Muscle of arm (tissue), 12 donors: Measurements from ENCODE around the gene ARHGAP15. TPM values are rescaled to one million over a fixed set of nuclear protein-coding genes. Genes with fewer than 3 reads are reported as not detected.

Experiments
- DNase-seq: peaks from one replicate; pipeline ENCODE4 v3.0.0-alpha.2; 2013
- polyA plus RNA-seq, 12 donors: library from polyadenylated mRNA; unstranded; fragments of 120-200 nt; gene quantifications; one replicate each; pipeline ENCODE4 v1.2.1, GENCODE V29; 2013; ENCODE audit not compliant: insufficient read length in 12 of 12

ARHGAP15 gene
- polyA plus RNA-seq, 12 donors, result 6.9 to 19.2 (median 9.6) TPM; not detected in 2

- no peak for DNase-seq
Measured at GRCh38 chr2:143261986-143262385, 132.8 kb downstream of the ARHGAP15 start.

- no peak for DNase-seq
Measured at GRCh38 chr2:143262389-143262788, 133.2 kb downstream of the ARHGAP15 start.

DNA sequence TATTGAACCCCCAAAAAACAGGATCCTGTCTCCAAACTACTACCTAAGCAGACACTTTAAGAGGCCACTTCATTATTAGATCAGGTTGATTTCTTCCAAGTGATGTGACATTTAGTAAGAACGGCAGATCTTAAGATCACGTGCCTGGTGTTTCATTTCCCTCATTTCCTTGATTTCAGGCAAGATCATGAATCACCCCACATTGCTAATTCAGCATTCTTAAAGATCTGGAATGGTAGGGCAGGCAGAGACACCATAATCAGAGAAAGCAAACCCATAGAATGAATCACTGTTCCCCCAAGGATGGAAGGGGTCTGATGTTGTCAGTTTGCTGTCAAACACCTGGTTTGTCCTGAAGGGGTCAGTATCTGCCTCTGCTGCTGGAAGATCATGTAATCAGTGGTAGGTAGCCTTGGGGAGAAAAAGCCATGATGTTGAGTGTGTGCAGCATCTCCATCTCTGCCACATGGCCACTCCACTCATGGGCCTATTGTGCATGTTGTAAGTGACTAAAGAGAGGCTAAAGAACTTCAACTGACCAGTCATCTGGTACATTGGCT, 133.9 kb downstream of the ARHGAP15 start:
- no peak for DNase-seq

GRCh38 chr2:143264851-143265250, 135.6 kb downstream of the ARHGAP15 start:
- peak; percentile 12 for DNase-seq

DNA sequence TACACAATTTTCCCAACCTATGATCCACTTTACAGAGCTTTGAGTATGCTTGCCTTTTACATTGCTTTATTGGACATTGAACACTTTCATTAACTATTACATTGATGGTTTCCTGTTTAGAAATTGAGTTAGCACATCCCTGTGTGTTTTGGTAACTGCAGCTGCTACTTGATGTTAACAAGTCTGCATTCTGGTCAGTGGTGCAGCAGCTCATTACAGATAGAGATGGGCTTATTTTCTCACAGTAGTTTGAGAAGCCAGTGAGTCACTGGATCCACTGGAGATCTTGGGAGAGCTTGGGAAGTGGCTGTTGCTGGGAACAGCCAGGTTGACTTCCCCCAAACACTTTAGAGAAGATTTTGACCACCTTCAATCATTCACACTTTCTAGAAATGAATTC, 150.5 kb downstream of the ARHGAP15 start:
- no peak for DNase-seq

- no peak for DNase-seq
Measured at GRCh38 chr2:143280097-143280757, 151.0 kb downstream of the ARHGAP15 start.

DNA sequence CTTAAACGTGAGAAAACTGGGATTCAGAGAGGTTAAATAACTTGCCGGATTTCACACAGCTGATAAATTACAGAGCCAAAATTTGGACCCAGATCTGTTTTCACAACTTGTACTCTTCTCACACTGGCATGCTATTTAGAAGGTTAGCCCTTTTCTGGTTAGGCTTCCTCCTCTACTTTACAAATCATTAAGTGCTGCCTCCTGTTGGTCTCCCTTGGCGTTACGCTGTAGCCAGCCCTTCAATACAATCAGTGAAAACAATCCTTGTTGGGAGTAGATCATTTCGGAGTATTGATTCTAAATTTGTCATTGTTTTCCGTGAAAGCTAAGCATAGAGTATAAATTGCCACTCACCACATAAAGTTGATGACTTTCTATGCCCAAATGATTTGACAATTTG, 153.5 kb downstream of the ARHGAP15 start:
- DNase-seq, result no peak

DNA sequence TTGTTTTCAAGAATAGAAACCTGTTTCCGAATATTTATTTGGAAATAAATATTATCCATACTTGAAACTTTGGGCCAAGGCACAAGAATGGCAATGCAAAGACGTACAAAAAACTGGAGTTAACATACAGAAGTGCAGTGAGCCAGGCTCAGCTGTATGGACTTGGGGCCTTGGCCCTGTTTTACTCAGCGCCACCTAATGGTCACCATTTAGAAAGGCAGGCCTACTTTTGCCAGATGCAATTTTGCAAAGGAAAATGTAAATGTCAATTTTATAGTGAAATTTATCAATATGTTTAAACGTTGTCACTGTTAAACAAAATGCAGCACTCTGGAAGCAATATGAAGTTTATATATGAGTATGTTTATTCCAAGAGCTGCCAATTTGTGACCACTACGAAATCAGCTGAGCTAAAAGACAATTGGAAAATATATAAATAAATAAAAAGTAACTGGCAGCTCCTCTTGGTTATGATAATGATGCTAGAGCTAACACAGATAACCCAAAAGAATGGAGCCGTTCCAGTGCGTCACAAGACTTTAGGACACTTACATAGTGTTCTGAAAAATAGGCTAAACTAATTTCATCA, 155.0 kb downstream of the ARHGAP15 start:
- no peak for DNase-seq

GRCh38 chr2:143289025-143289424, 159.8 kb downstream of the ARHGAP15 start:
- DNase-seq, result no peak

- no peak for DNase-seq
Measured at GRCh38 chr2:143290221-143290620, 161.0 kb downstream of the ARHGAP15 start.

- no peak for DNase-seq
Measured at GRCh38 chr2:143294068-143294467, 164.8 kb downstream of the ARHGAP15 start.

DNA sequence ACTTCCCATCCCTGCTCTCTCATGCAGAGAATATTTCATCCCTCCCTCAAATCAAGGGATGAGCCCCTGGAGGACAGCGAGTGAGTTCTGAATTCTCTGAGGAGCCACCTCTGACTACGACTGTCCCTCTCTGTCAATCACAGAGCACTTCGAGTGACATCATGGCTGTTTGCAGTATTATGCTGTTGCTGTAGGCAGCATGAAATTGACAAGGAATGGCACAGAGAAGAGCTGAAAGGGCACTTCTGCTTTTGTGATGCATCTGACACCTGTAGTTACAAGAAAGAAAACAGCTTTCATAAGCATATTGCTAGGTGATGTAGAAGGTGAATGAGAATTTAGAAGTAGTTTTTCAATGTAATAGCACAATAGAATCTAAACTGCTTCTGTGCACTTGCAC, 166.9 kb downstream of the ARHGAP15 start:
- no peak for DNase-seq

DNA sequence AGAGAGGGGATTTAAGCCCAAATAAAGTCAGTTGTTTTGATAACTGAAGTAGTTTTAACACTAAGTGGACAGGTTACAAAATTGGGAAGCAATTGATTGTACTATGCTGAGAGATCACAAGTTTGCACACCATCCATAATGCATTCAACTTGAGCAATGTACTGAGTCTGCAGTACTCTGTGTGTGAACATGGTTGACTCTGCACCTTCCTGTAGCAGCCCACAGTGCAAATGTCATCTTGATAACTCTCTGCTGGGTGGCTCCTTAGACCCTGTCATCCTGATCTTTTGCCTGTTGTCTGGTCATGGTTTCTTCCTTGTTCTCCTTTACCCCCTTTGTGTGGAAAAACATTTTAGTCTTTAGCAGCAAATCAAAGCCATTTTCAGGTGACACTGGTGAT, 168.0 kb downstream of the ARHGAP15 start:
- no peak for DNase-seq

DNA sequence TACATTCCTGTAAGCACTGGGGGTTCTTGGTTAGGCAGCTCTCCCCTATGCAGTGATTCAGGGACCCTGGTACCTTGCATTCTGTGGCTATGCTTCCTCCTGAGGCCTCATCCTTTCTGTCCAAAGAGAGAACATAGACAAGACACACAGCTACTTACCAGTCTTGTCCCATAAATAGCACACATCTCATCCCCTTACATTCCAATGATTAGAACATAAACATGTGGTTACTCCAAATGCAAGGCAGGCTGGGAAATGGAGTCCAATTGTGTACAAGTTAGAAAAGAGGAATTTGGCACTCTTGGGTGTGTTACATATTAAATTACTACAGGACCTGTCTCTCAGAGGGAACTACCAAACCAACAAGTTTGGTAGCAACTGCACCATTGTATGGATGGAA, 171.3 kb downstream of the ARHGAP15 start:
- DNase-seq, result no peak

GRCh38 chr2:143311426-143311825, 182.2 kb downstream of the ARHGAP15 start:
- DNase-seq, result no peak

GRCh38 chr2:143312441-143312840, 183.2 kb downstream of the ARHGAP15 start:
- no peak for DNase-seq

- no peak for DNase-seq
Measured at GRCh38 chr2:143313861-143314260, 184.6 kb downstream of the ARHGAP15 start.

DNA sequence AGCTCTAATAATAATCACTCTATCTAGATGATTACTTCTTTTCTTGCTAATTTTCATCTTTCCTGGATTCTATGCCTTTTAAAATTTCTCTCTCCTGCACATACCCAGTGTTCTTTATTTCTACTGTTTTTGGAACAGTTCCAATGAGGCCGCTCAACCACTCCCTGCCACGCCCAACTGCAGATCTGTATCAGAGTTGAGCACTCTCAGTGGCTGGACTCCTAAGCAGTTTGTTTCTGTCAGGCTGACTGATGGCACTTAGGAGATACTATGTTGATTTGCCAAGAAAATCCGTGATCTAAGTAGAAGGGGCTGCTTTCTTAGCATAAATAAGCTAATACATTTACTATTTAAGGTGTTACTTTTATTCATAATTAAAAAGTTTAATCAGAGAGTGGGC, 192.8 kb downstream of the ARHGAP15 start:
- no peak for DNase-seq

- DNase-seq, result no peak
Measured at GRCh38 chr2:143329288-143329687, 200.1 kb downstream of the ARHGAP15 start.

- no peak for DNase-seq
Measured at GRCh38 chr2:143333168-143333791, 204.1 kb downstream of the ARHGAP15 start.

GRCh38 chr2:143333847-143334246, 204.6 kb downstream of the ARHGAP15 start:
- DNase-seq, result no peak

- DNase-seq, result no peak
Measured at GRCh38 chr2:143334837-143335236, 205.6 kb downstream of the ARHGAP15 start.

DNA sequence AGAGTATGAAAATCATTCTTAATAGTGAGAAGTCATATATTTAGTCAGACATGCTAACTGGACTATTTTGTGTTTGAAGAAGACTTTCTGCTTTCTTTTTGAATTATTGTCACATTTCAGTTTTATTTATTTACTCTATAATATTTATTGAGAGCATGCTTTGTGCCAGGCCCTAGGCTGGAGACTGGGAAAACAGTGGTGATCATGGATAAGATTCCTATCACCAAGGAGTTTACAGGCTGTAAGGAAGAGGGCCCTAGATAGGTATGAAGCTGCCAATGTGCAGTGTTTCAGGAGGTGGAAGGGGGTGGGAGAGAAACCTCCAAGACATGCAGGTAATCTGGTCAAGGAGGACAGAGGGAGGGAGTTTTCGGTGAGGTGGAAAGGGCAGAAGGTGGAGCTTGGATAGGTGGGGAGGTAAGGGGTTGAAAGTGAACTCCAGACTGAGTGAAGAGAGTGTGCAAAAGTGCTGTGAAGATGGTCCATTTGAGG, 207.5 kb downstream of the ARHGAP15 start:
- DNase-seq, result no peak
